Upper lobe of left lung (tissue), 4 donors: ENCODE data around the gene HIF1A.
A peak's percentile ranks its signal among the peaks of the same experiment; 100 is the strongest.

Experiments
- CTCF ChIP-seq, 6 experiments: fragments of 450-650 bp in 4 of 6; fragments of 200-600 bp in 2 of 6; sonication (generic) in 2 of 6; IDR thresholded peaks; one replicate each; pipeline ENCODE4 v1.5.1; 2016 to 2019; ENCODE audit warnings: antibody characterized with exemption in 6 of 6
- EP300 ChIP-seq, 4 donors: sonication (generic); formaldehyde crosslinking; IDR thresholded peaks; one replicate each; pipeline ENCODE4 v1.5.1; 2017; ENCODE audit warnings: antibody characterized with exemption in 4 of 4, control low read depth in 2 of 4

- peak in 2 of 6 experiments; percentile 19 to 27 for TF ChIP-seq CTCF (IDR thresholded peaks at IDR 0.05)
- TF ChIP-seq EP300 (IDR thresholded peaks at IDR 0.05) = peak in 1 of 4 donors; percentile 36
Observed at GRCh38 chr14:61694830-61695694, at the start of gene HIF1A.
